Ishikawa (cell line): ENCODE data around the gene ZSCAN30.

Experiments used
- EP300 ChIP-seq: IDR thresholded peaks from 2 replicates; pipeline ENCODE4 v1.6.1; 2012; ENCODE audit warnings: borderline replicate concordance
- FOXM1 ChIP-seq: IDR thresholded peaks from 2 replicates; pipeline ENCODE4 v1.6.1; 2012; ENCODE audit warnings: low read depth, borderline replicate concordance
- TAF1 ChIP-seq: IDR thresholded peaks from 2 replicates; pipeline ENCODE4 v1.6.1; 2012; ENCODE audit warnings: low read depth, mild to moderate bottlenecking
- TEAD4 ChIP-seq: IDR thresholded peaks from 2 replicates; pipeline ENCODE4 v1.6.1; 2012
- TF ChIP-seq, protein P1 (sequence below): IDR thresholded peaks from 2 replicates; pipeline ENCODE4 v1.6.1; 2012
- TF ChIP-seq, protein P2 (sequence below): IDR thresholded peaks from 2 replicates; pipeline ENCODE4 v1.6.1; 2012; ENCODE audit warnings: low read depth, mild to moderate bottlenecking

DNA sequence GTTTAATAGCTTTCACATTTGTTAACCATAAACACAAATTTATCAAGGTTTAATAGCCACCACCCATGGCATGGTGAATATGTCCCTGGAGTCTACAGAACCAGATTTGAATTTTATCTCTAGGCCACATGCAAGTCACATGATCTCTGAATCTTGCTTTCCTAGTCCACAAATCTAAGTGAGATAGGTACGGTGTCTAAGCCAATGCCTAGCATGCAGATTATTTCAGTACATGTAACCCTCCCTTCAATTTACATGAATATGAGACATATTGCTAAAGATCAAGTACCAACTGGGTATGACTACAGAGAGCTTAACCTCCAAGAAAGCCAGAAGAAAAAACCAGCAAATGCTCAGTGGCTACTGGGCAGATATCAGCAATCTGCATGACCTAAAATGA is 44.2 kb upstream of the ZSCAN30 start:
- no peak for TF ChIP-seq EP300
- TF ChIP-seq TEAD4, result no peak
- no peak for TF ChIP-seq FOXM1
- TF ChIP-seq, protein P1, sequence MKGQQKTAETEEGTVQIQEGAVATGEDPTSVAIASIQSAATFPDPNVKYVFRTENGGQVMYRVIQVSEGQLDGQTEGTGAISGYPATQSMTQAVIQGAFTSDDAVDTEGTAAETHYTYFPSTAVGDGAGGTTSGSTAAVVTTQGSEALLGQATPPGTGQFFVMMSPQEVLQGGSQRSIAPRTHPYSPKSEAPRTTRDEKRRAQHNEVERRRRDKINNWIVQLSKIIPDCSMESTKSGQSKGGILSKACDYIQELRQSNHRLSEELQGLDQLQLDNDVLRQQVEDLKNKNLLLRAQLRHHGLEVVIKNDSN, result no peak
- TF ChIP-seq, protein P2, sequence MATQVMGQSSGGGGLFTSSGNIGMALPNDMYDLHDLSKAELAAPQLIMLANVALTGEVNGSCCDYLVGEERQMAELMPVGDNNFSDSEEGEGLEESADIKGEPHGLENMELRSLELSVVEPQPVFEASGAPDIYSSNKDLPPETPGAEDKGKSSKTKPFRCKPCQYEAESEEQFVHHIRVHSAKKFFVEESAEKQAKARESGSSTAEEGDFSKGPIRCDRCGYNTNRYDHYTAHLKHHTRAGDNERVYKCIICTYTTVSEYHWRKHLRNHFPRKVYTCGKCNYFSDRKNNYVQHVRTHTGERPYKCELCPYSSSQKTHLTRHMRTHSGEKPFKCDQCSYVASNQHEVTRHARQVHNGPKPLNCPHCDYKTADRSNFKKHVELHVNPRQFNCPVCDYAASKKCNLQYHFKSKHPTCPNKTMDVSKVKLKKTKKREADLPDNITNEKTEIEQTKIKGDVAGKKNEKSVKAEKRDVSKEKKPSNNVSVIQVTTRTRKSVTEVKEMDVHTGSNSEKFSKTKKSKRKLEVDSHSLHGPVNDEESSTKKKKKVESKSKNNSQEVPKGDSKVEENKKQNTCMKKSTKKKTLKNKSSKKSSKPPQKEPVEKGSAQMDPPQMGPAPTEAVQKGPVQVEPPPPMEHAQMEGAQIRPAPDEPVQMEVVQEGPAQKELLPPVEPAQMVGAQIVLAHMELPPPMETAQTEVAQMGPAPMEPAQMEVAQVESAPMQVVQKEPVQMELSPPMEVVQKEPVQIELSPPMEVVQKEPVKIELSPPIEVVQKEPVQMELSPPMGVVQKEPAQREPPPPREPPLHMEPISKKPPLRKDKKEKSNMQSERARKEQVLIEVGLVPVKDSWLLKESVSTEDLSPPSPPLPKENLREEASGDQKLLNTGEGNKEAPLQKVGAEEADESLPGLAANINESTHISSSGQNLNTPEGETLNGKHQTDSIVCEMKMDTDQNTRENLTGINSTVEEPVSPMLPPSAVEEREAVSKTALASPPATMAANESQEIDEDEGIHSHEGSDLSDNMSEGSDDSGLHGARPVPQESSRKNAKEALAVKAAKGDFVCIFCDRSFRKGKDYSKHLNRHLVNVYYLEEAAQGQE, result no peak
- TF ChIP-seq TAF1, result no peak
